Cerebellar cortex (tissue), 1 donor: ENCODE measurements around the gene ADAMTS6.
A peak's percentile ranks its signal among the peaks of the same experiment; 100 is the strongest.
"Not testable (repeated sequence)": the region's sequence is repeated elsewhere in the genome, so short reads cannot be mapped to it uniquely, and the experiment has no call there.

Experiments used
- DNase-seq: peaks from one replicate; pipeline ENCODE4 v3.0.0-alpha.2; 2015; ENCODE audit warnings: low spot score

Gene ADAMTS6

GRCh38 chr5:65197531-65198455 lies 283.9 kb downstream of the ADAMTS6 start:
- DNase-seq = peak; percentile 7

- DNase-seq = no peak
Measured at GRCh38 chr5:65194871-65195270, 286.8 kb downstream of the ADAMTS6 start.

GRCh38 chr5:65192331-65192730 lies 289.4 kb downstream of the ADAMTS6 start:
- no peak for DNase-seq

- no peak for DNase-seq
Measured at GRCh38 chr5:65191554-65192135, 290.1 kb downstream of the ADAMTS6 start.

GRCh38 chr5:65190328-65191053 lies 291.2 kb downstream of the ADAMTS6 start:
- DNase-seq = no peak

GRCh38 chr5:65186646-65187227 lies 295.0 kb downstream of the ADAMTS6 start:
- DNase-seq = no peak

GRCh38 chr5:65185468-65185867 lies 296.3 kb downstream of the ADAMTS6 start:
- no peak for DNase-seq

- no peak for DNase-seq
Measured at GRCh38 chr5:65184780-65185179, 296.9 kb downstream of the ADAMTS6 start.

- DNase-seq = not testable (repeated sequence)
Measured at GRCh38 chr5:65174231-65174630, 307.5 kb downstream of the ADAMTS6 start.

- DNase-seq = no peak
Measured at GRCh38 chr5:65173130-65173525, 308.6 kb downstream of the ADAMTS6 start.

- DNase-seq = no peak
Measured at GRCh38 chr5:65172486-65173129, 309.1 kb downstream of the ADAMTS6 start.

- DNase-seq = no peak
Measured at GRCh38 chr5:65171645-65172044, 310.1 kb downstream of the ADAMTS6 start.

- DNase-seq = no peak
Measured at GRCh38 chr5:65163698-65164097, 318.0 kb downstream of the ADAMTS6 start.

GRCh38 chr5:65161655-65162054 lies 320.1 kb downstream of the ADAMTS6 start:
- DNase-seq = no peak

GRCh38 chr5:65157906-65158603 lies 323.7 kb downstream of the ADAMTS6 start:
- DNase-seq = no peak

GRCh38 chr5:65156933-65157332 lies 324.8 kb downstream of the ADAMTS6 start:
- no peak for DNase-seq

GRCh38 chr5:65152131-65152530 lies 329.6 kb downstream of the ADAMTS6 start:
- no peak for DNase-seq

- DNase-seq = no peak
Measured at GRCh38 chr5:65151614-65152013, 330.1 kb downstream of the ADAMTS6 start.

- no peak for DNase-seq
Measured at GRCh38 chr5:65150599-65151304, 331.0 kb downstream of the ADAMTS6 start.

- DNase-seq = no peak
Measured at GRCh38 chr5:65149827-65150226, 331.9 kb downstream of the ADAMTS6 start.
